ENCODE results near the gene CCDC93. TPM values are rescaled to one million over a fixed set of nuclear protein-coding genes. Genes with fewer than 3 reads are reported as not detected.

The CCDC93 gene
- polyA plus RNA-seq, 1 donor from 2014 or later, result 98.4 TPM

DNA sequence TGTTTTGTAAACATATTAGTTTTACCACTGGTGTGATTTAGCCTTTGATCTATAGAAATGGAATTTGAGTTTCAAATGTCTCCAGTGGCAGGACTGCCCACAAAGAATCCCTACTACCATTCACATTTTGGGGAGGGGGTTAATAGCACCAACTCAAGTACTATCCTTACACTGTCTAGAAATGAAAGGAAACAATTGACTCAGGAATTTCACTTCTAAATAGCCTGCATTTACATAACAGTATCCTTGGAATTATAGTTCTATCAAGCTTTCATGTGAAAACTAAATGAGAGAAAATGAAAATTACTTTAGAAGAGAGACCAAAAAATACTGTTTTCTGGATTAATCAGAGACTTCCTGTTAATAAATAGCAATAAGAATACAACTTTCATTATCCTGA, 7.5 kb upstream of the CCDC93 start:
- no peak for TF ChIP-seq TAF1 (IDR thresholded peaks at IDR 0.05; ENCODE audit: low read depth)
- no peak for TF ChIP-seq RAD21 (conservative IDR thresholded peaks at IDR 0.05)
- no peak for TF ChIP-seq EP300 (conservative IDR thresholded peaks at IDR 0.05; ENCODE audit: poor library complexity, severe bottlenecking)
- Histone ChIP-seq H3K4me2 (ENCODE audit: low read length) (no peak overlapping the region), H3K9me2 (ENCODE audit: insufficient read depth, low read length) (no peaks in the 10 kb centered on the region), H2AFZ (ENCODE audit: low read depth, low read length) (no peak overlapping the region), H3K9me3 (ENCODE audit: low read length) (no peaks in the 10 kb centered on the region), H3K4me3 (ENCODE audit: low read length) (no peak overlapping the region), H3K36me3 (ENCODE audit: insufficient read depth, low read length) (no peaks in the 10 kb centered on the region), H3K9ac (ENCODE audit: low read length) (no peak overlapping the region), H4K20me1 (ENCODE audit: insufficient read depth) (no peaks in the 10 kb centered on the region), H3K27me3 (ENCODE audit: insufficient read depth, low read depth, low read length) (peaks cover 1% of the 10 kb centered on the region), H3K27ac (ENCODE audit: low read length) (no peak overlapping the region), H3F3A (ENCODE audit: insufficient read depth, low read length, poor library complexity, severe bottlenecking) (no peaks in the 10 kb centered on the region), H3K79me2 (replicated peaks; ENCODE audit: insufficient read depth, low read length) (no peaks in the 10 kb centered on the region)

DNA sequence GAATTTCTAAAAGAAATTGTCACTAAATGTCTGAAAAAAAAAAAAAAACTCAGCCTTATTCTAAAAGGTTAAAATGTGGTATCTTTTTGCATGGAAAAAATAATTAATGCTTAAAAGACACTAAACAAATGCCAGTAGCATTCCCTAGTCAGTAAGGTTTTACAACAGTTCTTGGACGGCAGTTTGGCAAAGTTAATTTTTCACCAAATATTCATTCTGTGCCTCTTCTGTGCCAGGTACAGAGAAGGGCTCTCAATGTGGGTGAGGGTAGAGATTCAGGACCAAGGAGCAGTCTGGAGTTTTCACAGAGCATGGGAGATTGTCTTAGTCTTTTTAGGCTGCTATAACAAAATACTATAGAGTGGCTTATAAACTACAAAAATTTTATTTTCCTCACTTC, 6.0 kb upstream of the CCDC93 start:
- H3K79me2 ChIP-seq (replicated peaks; ENCODE audit: insufficient read depth, low read length), result no peaks in the 10 kb centered on the region
- H3K27me3 ChIP-seq (ENCODE audit: insufficient read depth, low read depth, low read length), result peaks cover 10% of the 10 kb centered on the region
- no peaks in the 10 kb centered on the region for H3K9me2 ChIP-seq (ENCODE audit: insufficient read depth, low read length)
- no peaks in the 10 kb centered on the region for H4K20me1 ChIP-seq (ENCODE audit: insufficient read depth)
- no peak overlapping the region for H3K4me3 ChIP-seq (ENCODE audit: low read length)
- no peaks in the 10 kb centered on the region for H3F3A ChIP-seq (ENCODE audit: insufficient read depth, low read length, poor library complexity, severe bottlenecking)
- no peaks in the 10 kb centered on the region for H3K9me3 ChIP-seq (ENCODE audit: low read length)
- TF ChIP-seq EP300 (conservative IDR thresholded peaks at IDR 0.05; ENCODE audit: poor library complexity, severe bottlenecking), result no peak
- no peak for TF ChIP-seq MXI1 (conservative IDR thresholded peaks at IDR 0.05; ENCODE audit: poor library complexity, severe bottlenecking)
- TF ChIP-seq POLR2AphosphoS5 (IDR thresholded peaks at IDR 0.05), result no peak
- TF ChIP-seq, protein P1, sequence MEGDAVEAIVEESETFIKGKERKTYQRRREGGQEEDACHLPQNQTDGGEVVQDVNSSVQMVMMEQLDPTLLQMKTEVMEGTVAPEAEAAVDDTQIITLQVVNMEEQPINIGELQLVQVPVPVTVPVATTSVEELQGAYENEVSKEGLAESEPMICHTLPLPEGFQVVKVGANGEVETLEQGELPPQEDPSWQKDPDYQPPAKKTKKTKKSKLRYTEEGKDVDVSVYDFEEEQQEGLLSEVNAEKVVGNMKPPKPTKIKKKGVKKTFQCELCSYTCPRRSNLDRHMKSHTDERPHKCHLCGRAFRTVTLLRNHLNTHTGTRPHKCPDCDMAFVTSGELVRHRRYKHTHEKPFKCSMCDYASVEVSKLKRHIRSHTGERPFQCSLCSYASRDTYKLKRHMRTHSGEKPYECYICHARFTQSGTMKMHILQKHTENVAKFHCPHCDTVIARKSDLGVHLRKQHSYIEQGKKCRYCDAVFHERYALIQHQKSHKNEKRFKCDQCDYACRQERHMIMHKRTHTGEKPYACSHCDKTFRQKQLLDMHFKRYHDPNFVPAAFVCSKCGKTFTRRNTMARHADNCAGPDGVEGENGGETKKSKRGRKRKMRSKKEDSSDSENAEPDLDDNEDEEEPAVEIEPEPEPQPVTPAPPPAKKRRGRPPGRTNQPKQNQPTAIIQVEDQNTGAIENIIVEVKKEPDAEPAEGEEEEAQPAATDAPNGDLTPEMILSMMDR (IDR thresholded peaks at IDR 0.05; ENCODE audit: poor library complexity, severe bottlenecking), result no peak
- TF ChIP-seq, protein P2, sequence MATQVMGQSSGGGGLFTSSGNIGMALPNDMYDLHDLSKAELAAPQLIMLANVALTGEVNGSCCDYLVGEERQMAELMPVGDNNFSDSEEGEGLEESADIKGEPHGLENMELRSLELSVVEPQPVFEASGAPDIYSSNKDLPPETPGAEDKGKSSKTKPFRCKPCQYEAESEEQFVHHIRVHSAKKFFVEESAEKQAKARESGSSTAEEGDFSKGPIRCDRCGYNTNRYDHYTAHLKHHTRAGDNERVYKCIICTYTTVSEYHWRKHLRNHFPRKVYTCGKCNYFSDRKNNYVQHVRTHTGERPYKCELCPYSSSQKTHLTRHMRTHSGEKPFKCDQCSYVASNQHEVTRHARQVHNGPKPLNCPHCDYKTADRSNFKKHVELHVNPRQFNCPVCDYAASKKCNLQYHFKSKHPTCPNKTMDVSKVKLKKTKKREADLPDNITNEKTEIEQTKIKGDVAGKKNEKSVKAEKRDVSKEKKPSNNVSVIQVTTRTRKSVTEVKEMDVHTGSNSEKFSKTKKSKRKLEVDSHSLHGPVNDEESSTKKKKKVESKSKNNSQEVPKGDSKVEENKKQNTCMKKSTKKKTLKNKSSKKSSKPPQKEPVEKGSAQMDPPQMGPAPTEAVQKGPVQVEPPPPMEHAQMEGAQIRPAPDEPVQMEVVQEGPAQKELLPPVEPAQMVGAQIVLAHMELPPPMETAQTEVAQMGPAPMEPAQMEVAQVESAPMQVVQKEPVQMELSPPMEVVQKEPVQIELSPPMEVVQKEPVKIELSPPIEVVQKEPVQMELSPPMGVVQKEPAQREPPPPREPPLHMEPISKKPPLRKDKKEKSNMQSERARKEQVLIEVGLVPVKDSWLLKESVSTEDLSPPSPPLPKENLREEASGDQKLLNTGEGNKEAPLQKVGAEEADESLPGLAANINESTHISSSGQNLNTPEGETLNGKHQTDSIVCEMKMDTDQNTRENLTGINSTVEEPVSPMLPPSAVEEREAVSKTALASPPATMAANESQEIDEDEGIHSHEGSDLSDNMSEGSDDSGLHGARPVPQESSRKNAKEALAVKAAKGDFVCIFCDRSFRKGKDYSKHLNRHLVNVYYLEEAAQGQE (IDR thresholded peaks at IDR 0.05; ENCODE audit: borderline replicate concordance), result no peak
- TF ChIP-seq TAF1 (IDR thresholded peaks at IDR 0.05; ENCODE audit: low read depth), result no peak
- no peak for TF ChIP-seq EZH2 (IDR thresholded peaks at IDR 0.05; ENCODE audit: borderline replicate concordance, insufficient read depth, low read length, poor library complexity, severe bottlenecking)
- no peaks in the 10 kb centered on the region for H3K36me3 ChIP-seq (ENCODE audit: insufficient read depth, low read length)
- H2AFZ ChIP-seq (ENCODE audit: low read depth, low read length), result no peak overlapping the region
- H3K27ac ChIP-seq (ENCODE audit: low read length), result no peak overlapping the region
- no peak overlapping the region for H3K9ac ChIP-seq (ENCODE audit: low read length)
- no peak overlapping the region for H3K4me2 ChIP-seq (ENCODE audit: low read length)

DNA sequence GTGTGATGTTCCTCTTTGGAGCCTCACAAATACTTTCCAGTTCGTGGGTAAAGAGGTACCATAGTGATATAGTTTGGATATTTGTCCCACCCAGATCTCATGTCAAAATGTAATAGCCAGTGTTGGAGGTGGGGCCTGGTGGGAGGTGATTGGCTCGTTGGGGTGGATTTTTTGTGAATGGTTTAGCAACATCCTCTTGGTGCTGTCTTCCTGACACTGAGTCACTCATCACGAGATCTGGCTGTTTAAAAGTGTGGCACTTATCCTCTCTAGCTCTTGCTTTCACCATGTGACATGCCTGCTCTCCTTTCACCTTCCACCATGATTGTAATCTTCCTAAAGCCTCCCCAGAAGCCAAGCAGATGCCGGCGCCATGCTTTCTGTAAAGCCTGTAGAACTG, 3.0 kb upstream of the CCDC93 start:
- H2AFZ ChIP-seq (ENCODE audit: low read depth, low read length), result no peak overlapping the region
- no peaks in the 10 kb centered on the region for H3K9me2 ChIP-seq (ENCODE audit: insufficient read depth, low read length)
- peaks cover 8% of the 10 kb centered on the region for H3K79me2 ChIP-seq (replicated peaks; ENCODE audit: insufficient read depth, low read length)
- TF ChIP-seq MXI1 (conservative IDR thresholded peaks at IDR 0.05; ENCODE audit: poor library complexity, severe bottlenecking) (no peak), SMC3 (conservative IDR thresholded peaks at IDR 0.05; ENCODE audit: poor library complexity) (no peak), RAD21 (conservative IDR thresholded peaks at IDR 0.05) (no peak), EP300 (conservative IDR thresholded peaks at IDR 0.05; ENCODE audit: poor library complexity, severe bottlenecking) (no peak), TAF1 (IDR thresholded peaks at IDR 0.05; ENCODE audit: low read depth) (no peak), EZH2 (IDR thresholded peaks at IDR 0.05; ENCODE audit: borderline replicate concordance, insufficient read depth, low read length, poor library complexity, severe bottlenecking) (no peak), POLR2AphosphoS5 (IDR thresholded peaks at IDR 0.05) (no peak)
- TF ChIP-seq, protein P2 (IDR thresholded peaks at IDR 0.05; ENCODE audit: borderline replicate concordance), result no peak
- TF ChIP-seq, protein P1 (IDR thresholded peaks at IDR 0.05; ENCODE audit: poor library complexity, severe bottlenecking), result no peak
- peaks cover 10% of the 10 kb centered on the region for H3K27me3 ChIP-seq (ENCODE audit: insufficient read depth, low read depth, low read length)
- H3K4me3 ChIP-seq (ENCODE audit: low read length), result no peak overlapping the region
- no peak overlapping the region for H3K27ac ChIP-seq (ENCODE audit: low read length)
- H4K20me1 ChIP-seq (ENCODE audit: insufficient read depth), result no peaks in the 10 kb centered on the region
- H3K9me3 ChIP-seq (ENCODE audit: low read length), result no peaks in the 10 kb centered on the region
- no peak overlapping the region for H3K4me2 ChIP-seq (ENCODE audit: low read length)
- H3K9ac ChIP-seq (ENCODE audit: low read length), result no peak overlapping the region
- H3K36me3 ChIP-seq (ENCODE audit: insufficient read depth, low read length), result no peaks in the 10 kb centered on the region
- no peaks in the 10 kb centered on the region for H3F3A ChIP-seq (ENCODE audit: insufficient read depth, low read length, poor library complexity, severe bottlenecking)

Data from neural cell (in vitro differentiated cells).